GM08714 (cell line): ENCODE results near the gene SEMG2.

Experiments
- H3K4me3 ChIP-seq: fragments of 200-500 bp; sonication (Bioruptor generic); 2 replicates; pipeline ENCODE4 v1.5.1; 2014; ENCODE audit warnings: mild to moderate bottlenecking, low read length, inconsistent platforms
- ZNF274 ChIP-seq: IDR thresholded peaks from 2 replicates; pipeline ENCODE4 v1.6.1; 2012; ENCODE audit warnings: mild to moderate bottlenecking, low read depth, low read length

SEMG2 gene

GRCh38 chr20:45221076-45221475, at the start of gene SEMG2:
SEMG2 (plus strand) TSS chr20:45221373; CDS start chr20:45221390, 17 bp downstream.
- no peak within 1 kb of the TSS for H3K4me3 ChIP-seq
- no peak for TF ChIP-seq ZNF274

GRCh38 chr20:45173522-45173921, 47.7 kb upstream of the SEMG2 start:
- H3K4me3 ChIP-seq = no peak overlapping the region

GRCh38 chr20:45174434-45175364, 46.5 kb upstream of the SEMG2 start, which contains the start of gene PI3:
PI3 (plus strand) TSS chr20:45174902; CDS start chr20:45174923, 21 bp downstream.
- TF ChIP-seq ZNF274 = no peak
- H3K4me3 ChIP-seq = no peak within 1 kb of the TSS

More at GRCh38 chr20:45173522-45173921, 47.7 kb upstream of the SEMG2 start:
- no peak for TF ChIP-seq ZNF274

- no peak overlapping the region for H3K4me3 ChIP-seq
- TF ChIP-seq ZNF274 = no peak
Measured at GRCh38 chr20:45176526-45177267, 44.5 kb upstream of the SEMG2 start.

GRCh38 chr20:45179166-45179565, 42.0 kb upstream of the SEMG2 start:
- TF ChIP-seq ZNF274 = no peak
- no peak overlapping the region for H3K4me3 ChIP-seq

- no peak overlapping the region for H3K4me3 ChIP-seq
- no peak for TF ChIP-seq ZNF274
Measured at GRCh38 chr20:45181639-45182038, 39.5 kb upstream of the SEMG2 start.

- no peak for TF ChIP-seq ZNF274
- H3K4me3 ChIP-seq = no peak overlapping the region
Measured at GRCh38 chr20:45183084-45183483, 38.1 kb upstream of the SEMG2 start.

- H3K4me3 ChIP-seq = no peak overlapping the region
- TF ChIP-seq ZNF274 = no peak
Measured at GRCh38 chr20:45187693-45188092, 33.5 kb upstream of the SEMG2 start.

GRCh38 chr20:45189067-45189609, 32.0 kb upstream of the SEMG2 start:
- H3K4me3 ChIP-seq = no peak overlapping the region
- no peak for TF ChIP-seq ZNF274

GRCh38 chr20:45189861-45190260, 31.3 kb upstream of the SEMG2 start:
- no peak overlapping the region for H3K4me3 ChIP-seq
- no peak for TF ChIP-seq ZNF274

GRCh38 chr20:45191926-45192325, 29.2 kb upstream of the SEMG2 start:
- no peak overlapping the region for H3K4me3 ChIP-seq
- TF ChIP-seq ZNF274 = no peak

GRCh38 chr20:45193331-45193730, 27.8 kb upstream of the SEMG2 start:
- TF ChIP-seq ZNF274 = no peak
- no peak overlapping the region for H3K4me3 ChIP-seq

GRCh38 chr20:45206725-45207124, 14.4 kb upstream of the SEMG2 start, which contains the start of gene SEMG1:
SEMG1 (plus strand) TSS chr20:45207033; CDS start chr20:45207054, 21 bp downstream.
- no peak within 1 kb of the TSS for H3K4me3 ChIP-seq
- TF ChIP-seq ZNF274 = no peak

GRCh38 chr20:45209924-45210323, 11.2 kb upstream of the SEMG2 start:
- TF ChIP-seq ZNF274 = no peak
- no peak overlapping the region for H3K4me3 ChIP-seq
